Activated CD4-positive, alpha-beta T cell treated with anti-CD3 and anti-CD28 coated beads, Interleukin-2, amount 10 ng/mL, durations not matched to agents 24 days and 14 days (primary cell): ENCODE results near the gene CELSR1. TPM values are rescaled to one million over a fixed set of nuclear protein-coding genes. Genes with fewer than 3 reads are reported as not detected.
"Not testable (repeated sequence)": the region's sequence is repeated elsewhere in the genome, so short reads cannot be mapped to it uniquely, and the experiment has no call there.

ENCODE experiments used
- DNase-seq: peaks from one replicate; pipeline ENCODE4 v3.0.0; 2022
- H3K27ac Mint-ChIP-seq: one replicate; pipeline ENCODE4 v1.8.0; 2022; ENCODE audit warnings: mild to moderate bottlenecking, mixed read lengths
- H3K27me3 Mint-ChIP-seq: one replicate; pipeline ENCODE4 v1.8.0; 2022; ENCODE audit warnings: mixed read lengths
- H3K36me3 Mint-ChIP-seq: one replicate; pipeline ENCODE4 v1.8.0; 2022; ENCODE audit warnings: low read depth, mild to moderate bottlenecking, mixed read lengths
- H3K4me1 Mint-ChIP-seq: one replicate; pipeline ENCODE4 v1.8.0; 2021; ENCODE audit warnings: mixed read lengths
- H3K4me3 Mint-ChIP-seq: one replicate; pipeline ENCODE4 v1.8.0; 2022; ENCODE audit warnings: mild to moderate bottlenecking, moderate library complexity, mixed read lengths
- H3K9me3 Mint-ChIP-seq: one replicate; pipeline ENCODE4 v1.8.0; 2021; ENCODE audit warnings: mixed read lengths
- intact Hi-C: fragments of 100-400 bp; cut with micrococcal nuclease; formaldehyde crosslinking; loops from one replicate; pipeline ENCODE4 v1.15.1; 2023
- total RNA-seq: library from RNA; stranded (reverse); gene quantifications from 2 replicates; pipeline ENCODE4 v1.2.3, GENCODE V29; 2022

CELSR1 gene
- total RNA-seq, 1 donor from 2014 or later: 0.37 TPM

GRCh38 chr22:46473021-46473779 lies 64.2 kb downstream of the CELSR1 start:
- no peak for DNase-seq
- no peak overlapping the region for H3K4me3 Mint-ChIP-seq
- no peak overlapping the region for H3K27ac Mint-ChIP-seq
- peaks cover 2% of the 10 kb centered on the region for H3K4me1 Mint-ChIP-seq
- peaks cover 4% of the 10 kb centered on the region for H3K27me3 Mint-ChIP-seq
- peaks cover 8% of the 10 kb centered on the region for H3K9me3 Mint-ChIP-seq
- intact Hi-C loops: no loop called here
- H3K36me3 Mint-ChIP-seq: no peaks in the 10 kb centered on the region

GRCh38 chr22:46472722-46473016 lies 64.8 kb downstream of the CELSR1 start:
- peaks cover 4% of the 10 kb centered on the region for H3K27me3 Mint-ChIP-seq
- no peaks in the 10 kb centered on the region for H3K36me3 Mint-ChIP-seq
- H3K27ac Mint-ChIP-seq: no peak overlapping the region
- DNase-seq: no peak
- peaks cover 2% of the 10 kb centered on the region for H3K4me1 Mint-ChIP-seq
- intact Hi-C loops: no loop called here
- peaks cover 8% of the 10 kb centered on the region for H3K9me3 Mint-ChIP-seq
- H3K4me3 Mint-ChIP-seq: no peak overlapping the region

GRCh38 chr22:46471901-46472721 lies 65.3 kb downstream of the CELSR1 start:
- intact Hi-C loops: no loop called here
- peaks cover 2% of the 10 kb centered on the region for H3K4me1 Mint-ChIP-seq
- peaks cover 8% of the 10 kb centered on the region for H3K9me3 Mint-ChIP-seq
- peaks cover 4% of the 10 kb centered on the region for H3K27me3 Mint-ChIP-seq
- DNase-seq: no peak
- H3K27ac Mint-ChIP-seq: no peak overlapping the region
- H3K4me3 Mint-ChIP-seq: no peak overlapping the region
- no peaks in the 10 kb centered on the region for H3K36me3 Mint-ChIP-seq

- H3K9me3 Mint-ChIP-seq, intact Hi-C loops, DNase-seq, H3K27ac Mint-ChIP-seq, H3K27me3 Mint-ChIP-seq, H3K36me3 Mint-ChIP-seq, H3K4me1 Mint-ChIP-seq, H3K4me3 Mint-ChIP-seq: not testable (repeated sequence)
Observed at GRCh38 chr22:46471330-46471729, 66.1 kb downstream of the CELSR1 start.

GRCh38 chr22:46469711-46470110 lies 67.7 kb downstream of the CELSR1 start:
- no peak for DNase-seq
- Mint-ChIP-seq H3K36me3 (no peaks in the 10 kb centered on the region), H3K4me1 (no peaks in the 10 kb centered on the region), H3K4me3 (no peak overlapping the region), H3K9me3 (no peaks in the 10 kb centered on the region), H3K27ac (no peak overlapping the region), H3K27me3 (no peaks in the 10 kb centered on the region)
- intact Hi-C loops: no loop called here

GRCh38 chr22:46467006-46467405 lies 70.4 kb downstream of the CELSR1 start:
- Mint-ChIP-seq H3K36me3 (no peaks in the 10 kb centered on the region), H3K27me3 (no peaks in the 10 kb centered on the region), H3K4me1 (no peaks in the 10 kb centered on the region), H3K27ac (no peak overlapping the region), H3K9me3 (no peaks in the 10 kb centered on the region), H3K4me3 (no peak overlapping the region)
- intact Hi-C loops: no loop called here
- DNase-seq: no peak

GRCh38 chr22:46466255-46466676 lies 71.2 kb downstream of the CELSR1 start:
- Mint-ChIP-seq H3K9me3 (no peaks in the 10 kb centered on the region), H3K27me3 (no peaks in the 10 kb centered on the region), H3K4me1 (no peaks in the 10 kb centered on the region), H3K36me3 (no peaks in the 10 kb centered on the region), H3K4me3 (no peak overlapping the region), H3K27ac (no peak overlapping the region)
- intact Hi-C loops: no loop called here
- no peak for DNase-seq

GRCh38 chr22:46465793-46466192 lies 71.6 kb downstream of the CELSR1 start:
- Mint-ChIP-seq H3K4me3 (no peak overlapping the region), H3K9me3 (no peaks in the 10 kb centered on the region), H3K36me3 (no peaks in the 10 kb centered on the region), H3K4me1 (no peaks in the 10 kb centered on the region), H3K27me3 (no peaks in the 10 kb centered on the region), H3K27ac (no peak overlapping the region)
- intact Hi-C loops: no loop called here
- DNase-seq: no peak

- no peaks in the 10 kb centered on the region for H3K9me3 Mint-ChIP-seq
- intact Hi-C loops: no loop called here
- no peaks in the 10 kb centered on the region for H3K27me3 Mint-ChIP-seq
- DNase-seq: no peak
- H3K36me3 Mint-ChIP-seq: no peaks in the 10 kb centered on the region
- no peak overlapping the region for H3K4me3 Mint-ChIP-seq
- no peak overlapping the region for H3K27ac Mint-ChIP-seq
- no peaks in the 10 kb centered on the region for H3K4me1 Mint-ChIP-seq
Observed at GRCh38 chr22:46465345-46465720, 72.1 kb downstream of the CELSR1 start.

GRCh38 chr22:46464701-46465344 lies 72.6 kb downstream of the CELSR1 start:
- Mint-ChIP-seq H3K27ac (no peak overlapping the region), H3K4me1 (no peaks in the 10 kb centered on the region), H3K4me3 (no peak overlapping the region), H3K27me3 (no peaks in the 10 kb centered on the region), H3K36me3 (no peaks in the 10 kb centered on the region), H3K9me3 (no peaks in the 10 kb centered on the region)
- intact Hi-C loops: no loop called here
- no peak for DNase-seq

- no peaks in the 10 kb centered on the region for H3K4me1 Mint-ChIP-seq
- H3K9me3 Mint-ChIP-seq: no peaks in the 10 kb centered on the region
- no peaks in the 10 kb centered on the region for H3K36me3 Mint-ChIP-seq
Observed at GRCh38 chr22:46464296-46464695, 73.1 kb downstream of the CELSR1 start.

GRCh38 chr22:46463435-46464227 lies 73.8 kb downstream of the CELSR1 start:
- no peaks in the 10 kb centered on the region for H3K27me3 Mint-ChIP-seq
- no peaks in the 10 kb centered on the region for H3K4me1 Mint-ChIP-seq
- H3K9me3 Mint-ChIP-seq: no peaks in the 10 kb centered on the region
- no peaks in the 10 kb centered on the region for H3K36me3 Mint-ChIP-seq
- DNase-seq: no peak
- H3K27ac Mint-ChIP-seq: no peak overlapping the region
- intact Hi-C loops: no loop called here
- no peak overlapping the region for H3K4me3 Mint-ChIP-seq

More at GRCh38 chr22:46464296-46464695, 73.1 kb downstream of the CELSR1 start:
- H3K27ac Mint-ChIP-seq: no peak overlapping the region
- H3K27me3 Mint-ChIP-seq: no peaks in the 10 kb centered on the region
- intact Hi-C loops: no loop called here
- no peak overlapping the region for H3K4me3 Mint-ChIP-seq
- no peak for DNase-seq

- H3K27me3 Mint-ChIP-seq: no peaks in the 10 kb centered on the region
- no peaks in the 10 kb centered on the region for H3K4me1 Mint-ChIP-seq
- intact Hi-C loops: no loop called here
- H3K4me3 Mint-ChIP-seq: no peak overlapping the region
- no peaks in the 10 kb centered on the region for H3K9me3 Mint-ChIP-seq
- H3K36me3 Mint-ChIP-seq: no peaks in the 10 kb centered on the region
- no peak for DNase-seq
- no peak overlapping the region for H3K27ac Mint-ChIP-seq
Observed at GRCh38 chr22:46462726-46463371, 74.6 kb downstream of the CELSR1 start.
